Neural progenitor cell (in vitro differentiated cells): ENCODE results near the gene CEP57L1.

Experiments
- EZH2 ChIP-seq: fragments of 200-600 bp; sonication (generic); IDR thresholded peaks from 2 replicates; pipeline ENCODE4 v1.6.1; 2017; ENCODE audit warnings: antibody characterized with exemption, mild to moderate bottlenecking, moderate library complexity
- EZH2phosphoT487 ChIP-seq: fragments of 200-600 bp; sonication (generic); IDR thresholded peaks from 2 replicates; pipeline ENCODE4 v1.6.1; 2017; ENCODE audit warnings: antibody characterized with exemption
- TF ChIP-seq, protein P1 (sequence below): fragments of 200-600 bp; sonication (generic); IDR thresholded peaks from 2 replicates; pipeline ENCODE4 v1.5.1; 2017; ENCODE audit warnings: antibody characterized with exemption, mild to moderate bottlenecking

DNA sequence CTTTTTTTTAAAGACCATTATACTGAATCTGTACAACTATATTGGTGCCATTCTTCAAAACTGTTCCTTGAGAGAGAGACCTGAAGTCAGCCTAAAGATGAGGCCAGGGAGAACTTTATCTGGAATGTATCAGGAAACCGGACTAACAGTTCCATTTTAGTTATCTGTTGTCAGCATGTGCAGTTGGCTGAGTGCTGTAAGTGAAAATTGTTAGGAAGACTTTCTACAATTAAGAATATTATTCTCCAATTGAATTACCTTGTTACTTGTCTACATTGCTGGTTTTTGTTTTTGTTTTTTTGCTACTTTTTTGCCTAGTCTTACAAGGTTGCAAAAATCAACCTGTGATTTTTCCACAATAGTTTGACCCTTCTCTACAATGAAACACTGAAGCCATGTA is 7.5 kb downstream of the CEP57L1 start:
- TF ChIP-seq, protein P1, sequence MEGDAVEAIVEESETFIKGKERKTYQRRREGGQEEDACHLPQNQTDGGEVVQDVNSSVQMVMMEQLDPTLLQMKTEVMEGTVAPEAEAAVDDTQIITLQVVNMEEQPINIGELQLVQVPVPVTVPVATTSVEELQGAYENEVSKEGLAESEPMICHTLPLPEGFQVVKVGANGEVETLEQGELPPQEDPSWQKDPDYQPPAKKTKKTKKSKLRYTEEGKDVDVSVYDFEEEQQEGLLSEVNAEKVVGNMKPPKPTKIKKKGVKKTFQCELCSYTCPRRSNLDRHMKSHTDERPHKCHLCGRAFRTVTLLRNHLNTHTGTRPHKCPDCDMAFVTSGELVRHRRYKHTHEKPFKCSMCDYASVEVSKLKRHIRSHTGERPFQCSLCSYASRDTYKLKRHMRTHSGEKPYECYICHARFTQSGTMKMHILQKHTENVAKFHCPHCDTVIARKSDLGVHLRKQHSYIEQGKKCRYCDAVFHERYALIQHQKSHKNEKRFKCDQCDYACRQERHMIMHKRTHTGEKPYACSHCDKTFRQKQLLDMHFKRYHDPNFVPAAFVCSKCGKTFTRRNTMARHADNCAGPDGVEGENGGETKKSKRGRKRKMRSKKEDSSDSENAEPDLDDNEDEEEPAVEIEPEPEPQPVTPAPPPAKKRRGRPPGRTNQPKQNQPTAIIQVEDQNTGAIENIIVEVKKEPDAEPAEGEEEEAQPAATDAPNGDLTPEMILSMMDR, result no peak
- no peak for TF ChIP-seq EZH2
- no peak for TF ChIP-seq EZH2phosphoT487
